Prostate gland (tissue), 2 donors: Measurements from ENCODE around the gene DAZAP1.

ENCODE experiments used
- CTCF ChIP-seq, 4 experiments: fragments of 200-600 bp in 2 of 4; fragments of 450-650 bp in 2 of 4; sonication (generic) in 2 of 4; IDR thresholded peaks; 1 replicate in 3 of 4; 2 replicates in 1 of 4; pipeline ENCODE4 v1.5.1; 2016 to 2019; ENCODE audit warnings: antibody characterized with exemption in 4 of 4, mild to moderate bottlenecking in 2 of 4, moderate library complexity in 2 of 4
- POLR2A ChIP-seq: fragments of 450-650 bp; IDR thresholded peaks from one replicate; pipeline ENCODE4 v1.6.1; 2016; ENCODE audit warnings: antibody characterized with exemption, mild to moderate bottlenecking

- TF ChIP-seq CTCF (IDR thresholded peaks at IDR 0.05) (no peak), POLR2A (no peak)
Measured at GRCh38 chr19:1417681-1418495, 10.5 kb downstream of the DAZAP1 start.
